GM21717 (cell line): ENCODE measurements around the gene SPATA31E1.

Experiments used
- ATAC-seq: cut with Tn5 transposase; IDR thresholded peaks from one replicate; pipeline ENCODE4 v1.9.1; 2021; ENCODE audit warnings: mild to moderate bottlenecking, moderate library complexity; ENCODE audit not compliant: unreplicated experiment

SPATA31E1 gene

DNA sequence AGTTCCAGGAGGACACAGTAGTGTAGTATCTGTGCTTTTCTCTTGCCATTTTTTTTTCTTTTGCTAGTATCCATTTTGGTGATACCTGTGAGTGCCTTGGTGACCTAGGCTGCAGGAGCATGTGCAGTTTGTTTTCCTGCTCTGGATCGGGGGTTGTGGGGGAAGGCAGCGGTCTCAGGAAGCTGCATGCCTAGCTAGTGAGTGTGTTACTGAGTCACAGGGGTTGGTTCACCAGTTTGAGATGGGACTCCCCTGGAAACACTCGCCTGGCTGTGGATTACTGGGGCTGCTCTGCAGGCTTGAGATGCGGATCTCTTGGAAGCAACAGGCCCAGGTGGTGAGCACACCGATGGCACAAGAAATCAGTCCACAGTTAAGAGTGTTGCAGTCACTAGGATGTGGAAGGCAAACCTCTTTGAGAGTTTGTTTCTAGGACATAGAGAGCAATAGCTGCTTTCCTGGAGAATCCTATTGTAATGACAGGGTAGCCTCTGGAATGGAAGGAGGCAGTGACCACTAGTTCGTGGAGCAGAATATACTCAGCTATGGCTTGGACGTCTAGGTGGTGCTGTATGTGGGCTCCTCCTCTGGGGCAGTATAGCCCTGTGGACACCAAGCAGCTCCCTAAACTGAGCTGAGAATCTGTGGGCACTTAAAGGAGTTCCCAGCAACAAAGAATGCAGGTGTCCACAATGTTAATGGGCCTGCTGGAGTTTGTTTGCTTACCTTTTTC is 20.0 kb upstream of the SPATA31E1 start:
- no peak for ATAC-seq

DNA sequence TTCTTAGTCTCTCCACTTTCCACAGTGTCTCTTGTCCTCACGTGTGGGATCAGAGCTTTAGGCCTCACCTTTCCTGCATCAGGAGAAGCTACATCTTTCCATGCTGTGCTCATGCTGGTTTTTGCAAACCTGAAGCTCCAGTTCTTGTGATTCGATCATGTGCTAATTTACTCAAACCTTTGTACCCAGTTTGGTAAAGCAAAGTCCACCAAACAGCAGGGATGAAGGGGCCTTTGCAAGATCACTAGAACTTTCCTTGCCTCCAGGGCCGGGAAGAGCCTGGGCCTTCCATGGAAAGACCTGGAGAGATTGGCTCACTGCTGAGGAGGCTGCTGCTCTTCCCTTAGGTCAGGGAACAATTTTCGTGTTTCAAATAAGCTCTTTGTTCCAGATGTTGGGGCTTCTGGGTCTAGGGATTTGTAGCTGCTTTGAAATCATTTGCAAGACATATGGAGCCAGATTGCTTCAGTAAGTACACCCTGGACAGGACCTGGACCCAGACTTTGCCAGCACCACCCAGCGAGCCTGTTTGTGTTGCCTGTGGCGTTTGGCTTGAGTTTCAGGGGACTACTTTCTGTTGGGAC is 18.7 kb upstream of the SPATA31E1 start:
- ATAC-seq = no peak

DNA sequence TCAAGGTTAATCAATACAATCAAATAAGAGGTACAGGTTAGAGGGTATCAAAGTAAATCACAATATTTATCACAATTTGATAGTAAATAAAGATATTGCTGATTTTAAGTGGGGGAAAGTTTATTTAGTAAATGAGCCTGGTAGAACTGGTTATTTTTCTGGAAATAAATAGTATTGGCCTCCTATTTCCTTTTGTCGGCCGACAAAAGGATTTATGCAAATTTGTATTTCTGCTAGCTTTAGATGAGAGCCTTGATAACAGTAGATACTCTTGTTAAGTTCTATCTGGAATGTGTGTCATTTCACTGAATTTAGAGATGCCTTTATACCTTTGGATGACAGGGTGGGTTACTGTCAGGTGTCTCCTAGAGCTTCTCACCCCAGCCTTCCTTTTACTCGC is 17.8 kb upstream of the SPATA31E1 start:
- no peak for ATAC-seq

DNA sequence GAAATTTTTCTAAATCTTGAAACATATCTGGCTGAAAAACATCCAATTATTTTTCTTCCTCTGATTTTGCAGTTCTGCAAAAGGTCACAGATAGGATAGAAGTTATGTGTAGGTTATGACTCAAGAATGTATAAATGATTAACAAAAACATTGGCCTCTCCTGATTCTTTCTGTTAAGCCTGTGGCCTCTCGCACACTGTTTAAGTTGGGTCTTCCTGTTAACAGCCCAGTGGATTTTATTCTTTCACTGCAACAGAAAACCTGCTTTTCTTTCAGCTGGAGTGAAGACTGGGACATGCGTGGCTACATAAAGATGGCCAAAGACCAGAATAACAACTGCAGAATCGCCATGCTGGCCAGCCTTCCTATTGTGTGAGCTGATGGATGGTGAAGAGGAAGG is 17.1 kb upstream of the SPATA31E1 start:
- ATAC-seq = no peak

DNA sequence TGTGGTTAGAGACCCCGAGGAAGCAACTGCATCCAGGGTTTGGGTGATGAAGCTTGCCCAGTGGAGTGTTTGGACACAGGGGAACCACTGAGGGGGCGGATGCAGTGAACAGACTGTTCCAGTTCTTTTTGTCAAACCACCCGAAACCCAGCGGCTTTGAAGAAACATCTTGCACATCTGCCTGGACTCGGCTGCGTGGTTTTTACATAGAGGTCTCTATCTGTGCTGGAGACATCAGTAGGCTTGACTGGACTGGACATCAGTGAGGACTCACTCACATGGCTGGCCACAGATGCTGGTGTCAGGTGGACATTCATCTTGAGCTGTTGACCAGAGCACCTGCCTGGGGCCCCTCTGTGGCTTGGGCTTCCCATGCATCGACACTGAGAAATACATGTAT is 15.3 kb upstream of the SPATA31E1 start:
- no peak for ATAC-seq

DNA sequence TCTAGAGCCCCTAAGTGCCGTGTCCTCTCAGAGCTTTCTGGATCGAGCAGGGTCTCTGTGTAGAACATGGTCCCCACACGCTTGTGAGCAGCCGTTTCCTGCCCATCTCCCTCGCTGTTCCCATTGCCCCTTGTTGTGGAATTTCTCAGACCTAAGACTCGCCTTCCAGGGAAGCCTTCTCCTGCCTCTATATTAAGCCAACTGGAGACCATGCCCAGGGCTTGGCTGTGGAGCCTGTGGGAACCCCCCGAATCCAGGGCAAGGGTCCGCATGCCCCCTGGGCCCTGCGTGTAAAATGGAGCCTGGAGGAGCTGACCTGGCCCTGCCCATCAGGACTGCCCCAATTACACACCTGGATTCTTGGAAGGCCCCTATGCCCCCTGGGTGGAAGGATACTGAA is 14.5 kb upstream of the SPATA31E1 start:
- ATAC-seq = no peak

DNA sequence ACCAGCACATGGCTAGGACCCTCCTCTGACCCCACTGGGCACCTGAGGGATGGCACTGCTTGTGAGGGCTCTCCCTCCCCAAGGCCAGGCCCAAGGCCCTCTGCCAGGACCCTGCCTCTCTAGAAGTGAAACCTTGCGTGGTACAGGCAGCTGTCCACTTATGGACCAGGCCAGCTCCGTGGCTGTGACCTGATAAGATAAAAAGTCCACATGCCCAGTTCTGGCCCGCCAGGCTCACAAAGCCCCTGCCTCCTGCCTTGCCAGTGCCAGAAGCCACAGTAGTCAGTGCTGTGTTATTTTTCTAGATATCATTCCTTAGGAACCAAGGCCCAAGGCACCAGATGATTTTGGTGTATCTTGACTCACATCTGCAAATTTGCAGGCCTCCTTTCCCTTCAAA is 14.0 kb upstream of the SPATA31E1 start:
- ATAC-seq = no peak

DNA sequence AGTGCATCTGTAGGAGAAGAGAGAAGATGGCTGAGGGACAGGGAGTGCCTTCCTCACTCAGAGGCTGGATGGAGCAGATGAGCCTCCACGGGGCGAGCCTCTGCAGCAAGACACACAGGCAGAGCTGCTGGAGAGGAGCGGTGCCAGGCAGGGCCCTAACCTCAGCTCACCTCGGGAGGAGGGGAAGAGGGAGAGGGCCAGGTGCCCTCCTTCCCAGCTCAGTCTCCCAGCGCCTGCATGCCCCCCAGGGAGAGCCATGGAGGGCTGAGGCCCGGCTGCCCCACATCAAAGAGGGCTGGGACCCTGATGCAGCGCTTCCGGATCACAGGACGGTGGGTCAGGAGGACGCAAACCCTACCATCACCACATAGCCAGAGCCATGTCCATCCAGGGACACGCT is 13.6 kb upstream of the SPATA31E1 start:
- ATAC-seq = no peak

DNA sequence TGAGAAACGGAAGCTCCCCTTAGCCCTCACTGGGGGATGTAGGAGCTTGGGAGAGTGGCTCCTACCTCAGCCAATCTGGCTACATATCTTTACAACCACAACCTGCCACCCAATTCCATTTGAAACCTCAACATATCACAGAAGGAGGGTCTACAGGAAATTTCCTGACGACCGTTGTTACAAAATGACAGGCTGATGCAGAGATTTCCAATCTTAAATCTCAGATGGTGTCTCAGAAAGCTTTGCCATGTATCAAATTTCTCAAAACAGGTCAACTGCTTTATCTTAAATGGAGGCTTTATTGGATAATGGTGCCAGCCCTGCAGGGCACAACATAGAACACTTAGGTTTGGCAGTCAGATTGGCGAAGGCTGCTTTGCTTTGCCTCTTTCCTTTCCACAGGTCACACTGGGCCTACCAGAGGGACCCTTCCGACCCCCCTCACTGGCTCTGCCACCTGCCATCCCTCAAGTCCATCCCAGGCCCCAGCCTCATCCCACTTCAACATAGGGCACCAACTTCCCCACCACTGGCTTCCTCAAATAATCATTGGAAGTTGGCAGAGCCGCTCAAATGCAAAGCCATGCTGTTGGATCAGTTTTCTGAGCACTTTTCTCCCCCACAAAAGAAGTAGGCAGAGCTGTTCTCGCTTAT is 11.1 kb upstream of the SPATA31E1 start:
- no peak for ATAC-seq

DNA sequence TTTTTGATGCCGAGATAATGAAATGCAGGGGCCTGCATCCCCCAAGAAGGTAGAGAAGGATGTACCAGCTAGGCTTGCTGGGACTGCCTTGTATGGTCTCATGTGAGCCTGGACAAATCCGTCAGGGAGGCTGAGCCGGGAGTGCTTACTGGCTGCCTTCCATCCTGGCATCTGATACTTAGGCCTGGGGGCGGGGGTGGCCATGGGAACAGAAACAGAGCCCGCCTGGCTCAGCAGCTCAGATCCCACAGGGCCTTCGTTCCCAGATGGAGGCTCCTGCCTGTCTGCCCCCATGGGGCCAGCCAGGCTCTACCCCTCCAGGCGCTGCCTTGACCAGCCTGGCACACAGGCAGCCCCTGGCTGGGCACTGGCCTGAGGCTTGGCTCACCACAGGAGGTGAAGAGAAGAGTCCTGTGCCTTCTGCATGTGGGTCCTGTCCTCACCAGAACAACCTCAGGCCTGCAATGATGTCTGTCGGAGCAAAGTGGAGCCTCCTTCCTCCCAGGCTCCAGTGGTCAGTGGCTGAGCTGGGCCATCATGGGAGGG is 10.5 kb upstream of the SPATA31E1 start:
- ATAC-seq = no peak

DNA sequence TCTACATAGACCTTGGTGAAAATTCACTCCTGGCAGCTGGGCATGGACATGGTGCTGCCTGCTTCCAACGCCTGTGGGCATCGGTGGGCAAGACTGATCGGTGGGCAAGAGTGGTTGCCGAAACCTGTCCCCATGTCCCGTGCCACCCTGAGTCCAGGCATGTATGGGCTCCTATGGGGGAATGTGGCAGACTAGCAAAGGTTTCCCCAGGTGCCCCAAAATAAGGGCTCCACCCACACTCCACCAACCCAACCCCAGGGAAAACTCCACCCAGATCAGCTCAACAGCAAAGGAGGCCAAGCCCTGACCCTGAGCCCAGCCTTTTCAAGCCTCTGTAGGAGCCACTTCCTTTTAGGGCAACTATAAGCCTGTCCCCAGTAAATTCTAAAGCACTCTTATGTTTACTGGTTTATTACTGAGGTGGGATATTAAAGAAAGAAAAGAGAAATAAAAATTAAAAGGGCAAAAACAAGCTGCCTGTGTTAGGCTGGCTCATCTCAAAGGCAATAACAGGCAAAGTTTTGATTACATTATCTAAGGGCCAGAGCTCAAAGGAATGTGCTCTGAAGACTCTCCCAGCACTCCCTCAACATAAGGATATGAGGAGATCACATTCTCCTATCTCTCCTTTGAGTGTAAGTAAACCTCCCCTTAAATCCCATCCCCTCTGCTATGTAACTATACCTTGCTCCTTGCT is 8.9 kb upstream of the SPATA31E1 start:
- ATAC-seq = no peak

DNA sequence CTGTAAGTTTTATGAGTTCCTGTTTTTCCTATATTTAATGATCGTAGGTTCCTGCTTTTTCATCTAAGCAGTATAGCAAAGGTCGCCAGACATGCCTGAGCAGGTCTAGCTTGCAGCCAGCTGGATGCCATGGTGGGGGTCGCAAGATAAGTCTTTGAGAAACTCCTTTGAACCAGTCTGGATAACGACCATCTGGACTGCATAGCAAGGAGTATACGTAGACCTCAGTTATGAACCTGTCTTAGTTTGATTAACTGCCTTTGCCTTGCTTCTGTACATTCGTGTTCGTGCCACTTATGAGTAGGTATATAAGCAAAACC is 8.4 kb upstream of the SPATA31E1 start:
- ATAC-seq = no peak

DNA sequence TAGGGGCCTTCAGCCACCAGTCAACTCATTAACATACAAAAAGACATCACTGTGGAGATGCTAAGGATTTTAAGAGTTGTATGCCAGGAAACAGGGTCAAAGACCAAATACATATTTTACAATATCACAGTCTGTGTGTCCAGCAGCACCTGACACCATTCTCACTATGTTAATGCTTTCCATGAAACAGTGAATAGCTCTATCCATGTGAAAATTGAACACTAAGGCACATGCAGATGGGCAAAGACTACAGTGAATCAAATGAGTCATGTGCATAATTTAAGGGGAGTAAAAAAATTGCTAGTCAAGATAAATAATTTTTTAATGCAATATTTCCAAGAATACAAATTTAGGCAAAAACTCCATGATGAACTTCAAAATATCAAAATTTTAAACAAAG is 7.6 kb upstream of the SPATA31E1 start:
- no peak for ATAC-seq

DNA sequence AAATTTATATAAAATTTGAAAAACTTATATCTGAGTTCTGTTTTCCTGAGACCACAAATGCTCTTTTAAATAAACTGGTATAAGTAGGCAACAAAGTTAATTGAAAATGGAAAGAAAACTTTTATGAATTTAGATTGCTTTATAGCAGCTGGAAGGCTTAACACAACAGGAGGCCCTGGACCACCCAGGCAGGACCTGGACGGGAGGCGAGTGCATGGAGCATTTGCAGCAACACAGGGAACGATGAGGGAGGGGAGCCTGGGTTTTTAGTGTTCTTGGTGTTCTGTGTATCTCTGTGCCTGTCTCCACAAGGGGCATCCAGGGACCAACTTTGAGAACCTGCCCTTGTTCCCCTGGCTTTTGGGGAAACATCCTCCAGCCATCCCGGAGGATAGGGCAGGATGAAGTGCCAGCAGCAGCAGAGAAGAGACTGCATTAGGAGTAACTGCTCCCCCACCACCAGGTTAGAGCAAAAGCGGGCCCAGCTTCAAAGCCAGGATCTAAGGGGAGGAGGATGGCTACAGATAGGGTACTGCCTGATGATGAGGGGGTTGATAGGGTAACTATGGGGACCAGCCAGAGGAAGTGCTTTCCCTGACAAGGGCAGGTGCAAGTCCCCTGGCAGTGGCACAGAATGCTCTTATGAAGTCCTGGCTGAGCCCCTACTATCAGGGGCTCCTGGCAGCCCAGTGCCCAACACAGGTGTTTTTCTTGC is 6.7 kb upstream of the SPATA31E1 start:
- no peak for ATAC-seq

DNA sequence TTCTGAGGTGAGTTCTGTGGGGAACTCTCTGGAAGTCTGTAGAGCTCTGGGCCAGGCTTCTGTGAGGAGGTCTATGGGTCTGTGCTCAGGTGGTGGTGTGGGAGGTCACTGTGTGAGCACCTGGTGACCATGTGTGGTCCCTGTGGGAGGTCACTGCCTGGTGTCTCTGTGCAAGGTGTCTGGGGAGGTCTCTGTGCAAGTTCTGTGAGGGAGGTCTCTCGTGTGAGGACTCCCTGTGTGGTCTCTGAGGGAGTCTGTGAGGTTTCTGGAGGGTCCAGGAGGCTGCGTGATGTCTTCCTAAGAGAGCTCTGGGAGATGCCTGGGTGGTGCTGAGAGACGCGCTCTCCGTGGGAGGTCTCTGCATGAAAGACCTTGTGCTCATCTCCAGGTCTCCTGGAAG is 6.0 kb upstream of the SPATA31E1 start:
- no peak for ATAC-seq

DNA sequence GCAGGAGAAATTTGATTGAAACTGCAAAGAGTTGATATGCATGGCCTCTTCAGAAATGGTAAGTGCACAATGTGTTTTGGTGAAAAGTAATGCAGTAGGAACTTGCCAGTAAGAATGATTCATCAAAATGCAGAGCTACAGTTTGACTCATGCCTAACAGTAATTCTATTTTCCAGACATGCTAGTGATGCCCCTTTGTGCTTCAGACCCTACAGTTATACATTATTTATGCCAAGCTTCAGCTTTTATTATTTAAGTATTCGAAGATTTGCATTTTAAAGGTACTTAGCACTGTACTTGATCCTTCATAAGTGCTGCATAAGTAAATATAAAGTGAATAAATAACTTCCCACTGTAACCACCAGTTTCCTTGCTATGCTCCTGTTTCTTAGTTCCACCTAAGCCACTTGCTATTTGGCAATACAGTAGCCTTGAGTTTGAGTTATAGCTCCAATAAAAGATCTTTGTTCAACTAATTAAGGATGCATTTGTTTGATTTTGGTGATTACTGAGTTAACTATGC is 3.6 kb upstream of the SPATA31E1 start:
- ATAC-seq = no peak

DNA sequence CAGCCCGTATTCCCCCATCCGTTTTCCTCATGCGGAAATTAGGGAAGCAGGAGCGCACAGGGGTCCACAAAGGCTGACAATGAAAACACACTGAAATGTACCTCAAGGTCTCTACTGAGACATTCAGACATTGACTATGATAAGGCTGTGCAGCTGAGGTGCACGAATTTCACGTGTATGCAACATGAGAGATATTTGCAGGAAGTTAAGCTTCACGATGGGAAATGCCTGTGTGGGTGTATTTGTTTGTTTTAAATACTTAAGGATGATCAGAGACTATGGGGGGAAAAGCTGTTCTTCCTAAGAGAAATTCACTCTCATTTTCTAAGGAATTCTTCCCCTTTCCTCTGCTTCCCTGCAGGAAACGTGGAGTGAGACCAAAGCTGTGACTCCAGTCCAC is 2.6 kb upstream of the SPATA31E1 start:
- ATAC-seq = no peak

DNA sequence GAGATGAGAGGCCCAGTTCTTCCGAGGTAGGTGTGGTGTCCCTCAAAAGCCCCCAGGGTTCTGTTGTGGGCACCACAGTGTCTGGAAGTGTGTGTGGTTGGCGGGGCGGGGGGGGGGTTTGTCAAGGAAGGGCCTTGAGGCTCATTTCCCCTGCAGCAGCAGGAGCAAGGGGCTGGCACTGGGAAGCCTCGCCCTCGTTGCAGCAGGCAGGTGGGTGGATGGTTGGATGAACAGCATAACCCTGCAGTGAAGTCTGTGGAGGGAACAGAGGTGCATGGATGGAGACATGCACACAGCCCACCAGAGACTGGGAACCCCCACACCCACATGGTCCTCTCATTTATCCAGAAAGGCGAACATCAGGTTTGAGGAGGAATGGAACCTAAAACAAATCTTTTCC is 2.0 kb upstream of the SPATA31E1 start:
- ATAC-seq = no peak

DNA sequence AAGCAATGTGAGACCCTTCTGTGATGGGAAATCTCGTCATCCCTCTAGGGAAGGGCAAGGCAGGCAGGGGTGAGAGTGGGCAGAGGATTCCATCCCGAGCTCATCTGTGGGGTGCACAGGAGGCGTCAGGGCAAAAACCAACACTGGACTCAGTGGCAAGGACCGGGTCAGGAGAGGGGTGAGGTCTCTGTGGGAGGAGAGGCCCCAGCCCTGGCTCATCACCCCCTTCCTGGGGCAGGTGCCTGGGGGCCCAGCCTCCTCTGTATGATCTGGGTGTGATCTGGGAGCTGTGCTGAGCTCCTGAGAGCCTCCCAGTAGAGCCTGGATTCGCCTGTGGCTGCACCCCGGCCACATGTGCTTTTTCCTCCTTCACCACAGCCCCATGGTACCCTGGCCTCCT is 597 bp downstream of the SPATA31E1 start:
- no peak for ATAC-seq

DNA sequence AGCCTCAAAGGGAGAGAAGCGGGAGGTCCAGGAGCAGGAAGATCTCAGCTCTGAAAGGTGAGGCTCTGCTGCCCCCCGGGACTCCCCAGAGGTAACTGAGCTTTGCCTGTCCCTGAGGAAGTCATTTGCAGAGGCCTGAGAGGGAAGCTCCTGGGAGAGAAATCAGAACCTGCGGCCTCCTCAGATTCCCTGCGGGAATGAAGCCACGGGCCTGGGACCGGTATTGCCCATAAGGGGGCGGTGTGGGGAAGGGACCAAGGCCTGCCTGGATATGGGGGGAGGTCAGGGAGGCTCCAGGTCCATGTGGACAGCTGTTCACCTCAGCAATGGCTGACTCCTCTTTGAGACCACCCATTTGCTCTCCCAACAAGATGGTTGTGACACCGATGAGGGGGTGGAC is 1.3 kb downstream of the SPATA31E1 start:
- no peak for ATAC-seq
